Progenitor cell of endocrine pancreas (in vitro differentiated cells): Measurements from ENCODE around the gene NOL4L. TPM values are rescaled to one million over a fixed set of nuclear protein-coding genes. Genes with fewer than 3 reads are reported as not detected.

Experiments used
- DNase-seq: peaks from one replicate; pipeline ENCODE4 v3.0.0; 2021; ENCODE audit warnings: low spot score; ENCODE audit not compliant: unreplicated experiment
- H3K27ac Mint-ChIP-seq: 2 replicates; pipeline ENCODE4 v1.8.0; 2021; ENCODE audit warnings: mild to moderate bottlenecking, moderate library complexity, mixed read lengths
- H3K27me3 Mint-ChIP-seq: 2 replicates; pipeline ENCODE4 v1.8.0; 2021; ENCODE audit warnings: mixed read lengths
- H3K36me3 Mint-ChIP-seq: 2 replicates; pipeline ENCODE4 v1.8.0; 2022; ENCODE audit warnings: mixed read lengths; ENCODE audit not compliant: insufficient read depth
- H3K4me1 Mint-ChIP-seq: 2 replicates; pipeline ENCODE4 v1.8.0; 2021; ENCODE audit warnings: low read depth, mixed read lengths
- H3K4me3 Mint-ChIP-seq: 2 replicates; pipeline ENCODE4 v1.8.0; 2021; ENCODE audit warnings: low read depth, mild to moderate bottlenecking, moderate library complexity, mixed read lengths
- H3K9me3 Mint-ChIP-seq: 2 replicates; pipeline ENCODE4 v1.8.0; 2021; ENCODE audit warnings: low read depth, mixed read lengths
- total RNA-seq: library from RNA; stranded (reverse); gene quantifications from 2 replicates; pipeline ENCODE4 v1.2.1, GENCODE V29; 2021
- TF ChIP-seq, protein P1 (sequence below): fragments of 200-600 bp; sonication (generic); IDR thresholded peaks from one replicate; pipeline ENCODE4 v1.5.0; 2021; ENCODE audit warnings: antibody characterized with exemption, mild to moderate bottlenecking; ENCODE audit not compliant: unreplicated experiment

Gene NOL4L
- total RNA-seq, 1 donor from 2014 or later, result 90.4 TPM

DNA sequence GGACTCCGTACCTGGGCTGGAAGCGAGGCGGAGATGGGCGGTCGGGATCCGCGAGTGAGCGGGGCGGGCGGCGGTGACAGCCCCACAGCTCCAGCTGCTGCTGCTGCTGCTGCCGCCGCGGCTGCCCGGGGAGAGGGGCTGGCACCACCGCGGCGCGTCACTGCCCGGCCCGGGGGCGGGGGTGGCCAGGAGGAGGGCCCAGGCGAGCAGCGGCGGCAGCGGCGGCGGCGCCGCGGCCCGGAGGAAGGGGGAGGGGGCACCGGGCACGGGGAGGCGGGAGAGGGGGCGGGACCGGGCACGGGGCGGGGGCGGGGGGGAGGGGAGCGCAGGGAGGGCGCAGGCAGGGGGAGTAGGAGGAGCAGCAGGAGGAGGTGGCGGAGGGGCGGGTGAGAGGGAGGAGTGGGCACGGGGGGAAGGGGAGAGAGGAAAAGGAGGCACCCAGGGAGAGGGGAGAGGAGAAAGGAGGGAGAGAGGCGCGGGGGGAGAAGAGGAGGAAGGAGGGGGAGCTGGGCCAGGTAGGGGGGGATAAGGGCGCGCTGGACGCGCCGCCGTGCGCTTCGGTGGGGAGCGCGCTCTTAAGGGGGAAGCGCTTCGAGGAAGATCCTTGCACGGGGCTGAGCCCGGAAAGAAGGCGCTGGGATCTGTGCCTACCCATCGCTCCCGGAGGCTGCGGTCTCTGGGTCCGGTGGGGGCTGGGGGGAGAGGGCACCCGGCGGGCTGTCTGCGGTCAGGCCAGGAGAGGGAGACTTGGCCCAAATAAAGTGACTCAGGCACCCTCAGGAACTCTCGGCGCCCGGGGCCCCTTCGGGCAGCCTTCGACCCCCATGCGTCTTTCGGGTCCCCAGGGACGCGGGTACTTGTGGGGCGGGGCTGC lies 101.5 kb downstream of the NOL4L start:
- DNase-seq, result peak; percentile 90

DNA sequence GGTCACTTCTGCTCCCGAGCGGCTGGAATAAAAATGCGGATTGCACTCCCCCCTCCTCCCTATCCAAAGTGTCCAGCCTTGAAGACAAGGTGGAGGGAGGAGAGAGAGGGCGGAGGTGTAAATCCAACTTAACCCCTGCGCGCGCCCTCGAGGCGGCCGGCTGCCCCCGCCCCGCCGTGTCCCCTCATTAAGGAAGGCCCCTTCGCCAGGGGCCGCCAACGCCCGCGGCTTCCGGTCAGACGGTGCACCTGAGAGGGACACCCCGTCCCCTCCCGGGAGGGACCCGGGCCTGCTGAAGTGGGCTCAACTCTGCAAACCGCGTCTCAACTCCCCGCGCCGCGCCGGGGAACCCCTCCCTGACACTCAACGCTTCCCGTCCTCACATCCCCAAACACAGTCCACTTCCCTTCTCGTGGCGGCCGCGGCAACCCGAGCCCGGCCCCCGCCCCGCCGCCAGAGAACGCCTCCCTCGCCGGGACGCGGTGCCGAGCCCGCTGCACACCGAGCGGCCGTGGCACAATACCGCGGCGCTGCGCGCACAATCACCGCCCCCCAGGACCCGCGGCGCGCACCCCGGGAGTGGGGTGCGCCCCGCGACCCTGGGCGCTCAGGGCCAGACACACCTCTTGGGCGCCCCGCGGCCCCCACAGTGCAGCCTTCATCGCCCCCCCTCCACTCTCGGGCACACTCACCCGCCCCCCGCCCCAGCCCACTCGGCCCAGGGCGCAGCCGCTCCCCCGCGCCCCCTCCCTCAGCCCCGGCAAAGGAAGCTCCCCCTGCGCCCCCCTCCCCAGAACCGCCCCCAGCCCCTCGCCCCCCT lies 102.5 kb downstream of the NOL4L start:
- Mint-ChIP-seq H3K9me3 (no peaks in the 10 kb centered on the region), H3K4me1 (peaks cover 54% of the 10 kb centered on the region)

More for the DNA sequence above, 101.5 kb downstream of the NOL4L start:
- Mint-ChIP-seq H3K9me3 (no peaks in the 10 kb centered on the region), H3K4me3 (peak overlapping the region; percentile 83), H3K4me1 (peaks cover 45% of the 10 kb centered on the region), H3K27ac (peak overlapping the region; percentile 96), H3K27me3 (peaks cover 2% of the 10 kb centered on the region), H3K36me3 (peaks cover 1% of the 10 kb centered on the region)
- TF ChIP-seq, protein P1, sequence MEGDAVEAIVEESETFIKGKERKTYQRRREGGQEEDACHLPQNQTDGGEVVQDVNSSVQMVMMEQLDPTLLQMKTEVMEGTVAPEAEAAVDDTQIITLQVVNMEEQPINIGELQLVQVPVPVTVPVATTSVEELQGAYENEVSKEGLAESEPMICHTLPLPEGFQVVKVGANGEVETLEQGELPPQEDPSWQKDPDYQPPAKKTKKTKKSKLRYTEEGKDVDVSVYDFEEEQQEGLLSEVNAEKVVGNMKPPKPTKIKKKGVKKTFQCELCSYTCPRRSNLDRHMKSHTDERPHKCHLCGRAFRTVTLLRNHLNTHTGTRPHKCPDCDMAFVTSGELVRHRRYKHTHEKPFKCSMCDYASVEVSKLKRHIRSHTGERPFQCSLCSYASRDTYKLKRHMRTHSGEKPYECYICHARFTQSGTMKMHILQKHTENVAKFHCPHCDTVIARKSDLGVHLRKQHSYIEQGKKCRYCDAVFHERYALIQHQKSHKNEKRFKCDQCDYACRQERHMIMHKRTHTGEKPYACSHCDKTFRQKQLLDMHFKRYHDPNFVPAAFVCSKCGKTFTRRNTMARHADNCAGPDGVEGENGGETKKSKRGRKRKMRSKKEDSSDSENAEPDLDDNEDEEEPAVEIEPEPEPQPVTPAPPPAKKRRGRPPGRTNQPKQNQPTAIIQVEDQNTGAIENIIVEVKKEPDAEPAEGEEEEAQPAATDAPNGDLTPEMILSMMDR, result no peak

DNA sequence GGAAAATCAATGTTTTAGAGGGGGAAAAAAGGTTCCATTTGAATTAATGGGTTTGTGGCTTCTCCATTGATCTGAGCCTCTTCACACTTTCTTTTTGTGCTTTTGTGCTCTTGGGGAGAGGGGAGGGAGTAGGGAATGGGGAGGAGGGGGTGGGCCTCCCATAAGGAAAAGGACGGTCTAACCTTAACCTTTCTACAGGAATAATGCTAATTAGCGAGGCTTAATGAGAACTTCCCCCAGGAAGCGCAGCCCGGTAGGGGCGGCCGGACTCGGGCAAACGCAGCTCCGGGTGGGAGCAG lies 103.0 kb downstream of the NOL4L start:
- H3K27ac Mint-ChIP-seq, result peak overlapping the region; percentile 84

More for the DNA sequence above, 102.5 kb downstream of the NOL4L start:
- Mint-ChIP-seq H3K36me3 (peaks cover 1% of the 10 kb centered on the region), H3K27me3 (peaks cover 2% of the 10 kb centered on the region), H3K27ac (peak overlapping the region; percentile 95), H3K4me3 (peak overlapping the region; percentile 93)
- TF ChIP-seq, protein P1, result no peak
- DNase-seq, result peak; percentile 48

DNA sequence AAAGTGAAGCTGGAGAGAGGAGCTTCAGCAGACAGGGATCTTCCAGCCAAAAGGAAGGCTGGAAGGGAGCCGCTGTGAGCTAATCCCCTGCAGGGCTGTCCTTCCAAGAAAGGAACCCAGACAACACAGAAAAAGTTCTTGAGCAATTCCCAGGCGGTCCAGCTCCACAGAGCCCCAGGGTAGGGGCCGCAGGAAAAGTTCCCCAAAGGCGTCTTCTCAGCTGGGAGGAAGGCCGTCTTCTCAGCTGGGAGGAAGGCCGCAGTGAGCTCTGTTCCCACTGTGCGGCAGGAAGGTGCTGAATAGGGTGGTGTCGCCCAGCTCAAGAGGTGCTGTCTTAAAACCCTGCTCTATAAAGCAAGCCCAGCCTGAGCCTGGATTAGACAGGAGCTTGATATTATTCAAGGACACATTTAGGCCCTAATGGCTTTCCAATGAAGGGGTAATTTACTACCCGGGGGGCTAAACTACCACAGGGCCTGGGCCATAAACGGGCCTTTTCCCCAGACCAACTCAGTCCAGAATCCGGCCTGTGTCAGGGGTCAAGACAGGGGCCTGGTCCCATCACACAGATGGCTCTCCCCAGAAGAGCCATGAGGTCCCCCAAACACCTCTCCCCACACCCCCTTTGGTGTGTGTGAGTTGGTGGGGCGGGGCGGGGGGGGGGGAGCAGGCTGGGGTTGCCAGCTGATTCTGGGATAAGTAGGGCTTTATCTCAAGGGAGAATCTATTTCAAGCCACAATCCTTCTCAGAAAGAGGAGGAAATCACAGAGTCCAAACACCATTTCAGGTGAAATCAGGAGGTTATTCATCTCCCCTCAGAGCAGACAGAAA lies 103.6 kb downstream of the NOL4L start:
- H3K27ac Mint-ChIP-seq, result peak overlapping the region; percentile 87
- peaks cover 66% of the 10 kb centered on the region for H3K4me1 Mint-ChIP-seq
- H3K9me3 Mint-ChIP-seq, result no peaks in the 10 kb centered on the region
- peaks cover 1% of the 10 kb centered on the region for H3K36me3 Mint-ChIP-seq
- H3K4me3 Mint-ChIP-seq, result peak overlapping the region; percentile 93
- no peaks in the 10 kb centered on the region for H3K27me3 Mint-ChIP-seq
- no peak for DNase-seq
- TF ChIP-seq, protein P1, result no peak

More for the DNA sequence above, 103.0 kb downstream of the NOL4L start:
- H3K4me3 Mint-ChIP-seq, result peak overlapping the region; percentile 93
- peaks cover 60% of the 10 kb centered on the region for H3K4me1 Mint-ChIP-seq
- peaks cover 1% of the 10 kb centered on the region for H3K36me3 Mint-ChIP-seq
- TF ChIP-seq, protein P1, result no peak
- H3K9me3 Mint-ChIP-seq, result no peaks in the 10 kb centered on the region
- H3K27me3 Mint-ChIP-seq, result peaks cover 2% of the 10 kb centered on the region
- no peak for DNase-seq
